Coronary artery (tissue), 2 donors: ENCODE data around the gene ATXN1.

Experiments used
- DNase-seq: peaks from one replicate; pipeline ENCODE4 v3.0.0-alpha.2; 2017; ENCODE audit warnings: low spot score
- H3K27ac ChIP-seq, 2 donors: fragments of 200-600 bp; sonication (generic); one replicate each; pipeline ENCODE4 v1.5.1; 2016 to 2019
- H3K4me3 ChIP-seq: fragments of 200-600 bp; sonication (generic); 2 replicates; pipeline ENCODE4 v1.5.1; 2016; ENCODE audit warnings: mild to moderate bottlenecking, moderate library complexity
- TF ChIP-seq, protein P1 (sequence below): fragments of 200-600 bp; sonication (generic); IDR thresholded peaks from one replicate; pipeline ENCODE4 v1.5.1; 2019; ENCODE audit warnings: antibody characterized with exemption

The ATXN1 gene

DNA sequence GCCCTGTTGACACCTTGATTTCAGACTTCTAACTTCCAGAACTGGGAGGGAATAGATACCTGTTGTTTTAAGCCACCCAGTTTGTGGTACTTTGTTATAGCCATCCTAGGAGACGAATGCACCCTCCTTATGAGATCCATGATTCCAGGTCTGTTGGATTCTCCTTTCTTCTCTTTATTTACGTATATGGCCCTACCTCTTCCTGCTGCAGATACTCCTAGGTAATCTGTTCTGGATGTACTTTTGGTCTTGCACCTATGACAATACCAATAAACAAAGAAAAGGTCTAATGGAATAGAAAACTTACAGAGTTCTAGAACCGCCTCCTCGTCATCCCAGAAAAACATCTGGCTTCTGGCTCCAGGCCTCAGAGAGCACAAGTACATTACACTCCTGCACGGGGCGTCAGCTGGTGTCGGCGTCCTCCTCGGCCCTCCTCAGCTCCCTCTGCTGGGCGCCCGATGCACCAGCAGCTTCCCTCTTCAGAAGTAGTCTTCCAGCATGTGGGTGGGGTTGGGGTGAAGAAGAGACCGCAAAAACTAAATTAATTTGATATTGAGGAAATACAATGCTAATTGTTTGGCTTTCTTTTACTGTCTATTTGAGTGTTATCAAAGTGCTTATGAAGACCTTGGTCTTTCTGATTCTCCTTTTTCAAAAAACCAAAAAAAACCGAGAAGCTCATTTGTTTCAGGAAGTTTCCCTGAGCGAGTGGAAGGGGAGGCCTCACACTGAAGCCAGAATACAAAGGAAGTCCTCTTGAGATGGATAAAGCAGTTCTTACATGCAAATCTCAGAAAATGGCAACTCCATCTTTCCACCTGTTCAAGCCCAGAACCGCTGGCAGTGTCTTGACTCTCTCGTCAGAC, 9.7 kb upstream of the ATXN1 start:
- peak; percentile 83 for DNase-seq
- TF ChIP-seq, protein P1, sequence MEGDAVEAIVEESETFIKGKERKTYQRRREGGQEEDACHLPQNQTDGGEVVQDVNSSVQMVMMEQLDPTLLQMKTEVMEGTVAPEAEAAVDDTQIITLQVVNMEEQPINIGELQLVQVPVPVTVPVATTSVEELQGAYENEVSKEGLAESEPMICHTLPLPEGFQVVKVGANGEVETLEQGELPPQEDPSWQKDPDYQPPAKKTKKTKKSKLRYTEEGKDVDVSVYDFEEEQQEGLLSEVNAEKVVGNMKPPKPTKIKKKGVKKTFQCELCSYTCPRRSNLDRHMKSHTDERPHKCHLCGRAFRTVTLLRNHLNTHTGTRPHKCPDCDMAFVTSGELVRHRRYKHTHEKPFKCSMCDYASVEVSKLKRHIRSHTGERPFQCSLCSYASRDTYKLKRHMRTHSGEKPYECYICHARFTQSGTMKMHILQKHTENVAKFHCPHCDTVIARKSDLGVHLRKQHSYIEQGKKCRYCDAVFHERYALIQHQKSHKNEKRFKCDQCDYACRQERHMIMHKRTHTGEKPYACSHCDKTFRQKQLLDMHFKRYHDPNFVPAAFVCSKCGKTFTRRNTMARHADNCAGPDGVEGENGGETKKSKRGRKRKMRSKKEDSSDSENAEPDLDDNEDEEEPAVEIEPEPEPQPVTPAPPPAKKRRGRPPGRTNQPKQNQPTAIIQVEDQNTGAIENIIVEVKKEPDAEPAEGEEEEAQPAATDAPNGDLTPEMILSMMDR, result no peak
- Histone ChIP-seq H3K4me3 (no peak overlapping the region), H3K27ac (peak overlapping the region in 1 of 2 donors; percentile 56)

DNA sequence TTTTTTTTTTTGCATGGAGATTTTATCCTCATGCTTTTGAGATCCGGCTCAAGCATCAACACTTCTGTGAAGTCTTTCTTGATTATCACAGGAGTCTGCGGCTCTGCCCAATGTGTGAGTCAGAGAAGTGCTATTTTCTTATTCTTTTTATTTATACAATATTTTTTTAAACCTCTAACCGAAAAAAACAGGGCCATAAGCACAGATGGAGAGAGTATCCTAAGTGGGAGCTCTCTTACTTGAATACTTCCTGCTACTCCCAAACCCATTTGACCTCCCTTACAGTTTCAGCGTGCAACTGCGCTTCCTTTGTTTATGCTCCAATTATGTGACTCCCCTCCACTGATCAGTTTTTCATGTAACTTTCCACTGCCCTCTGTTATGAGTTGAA, 8.7 kb upstream of the ATXN1 start:
- no peak for DNase-seq
- TF ChIP-seq, protein P1, result no peak
- peak overlapping the region; percentile 21 to 56 for H3K27ac ChIP-seq
- no peak overlapping the region for H3K4me3 ChIP-seq

GRCh38 chr6:16769131-16769985, 8.1 kb upstream of the ATXN1 start:
- DNase-seq, result no peak
- TF ChIP-seq, protein P1, result no peak
- peak overlapping the region; percentile 0 for H3K4me3 ChIP-seq
- H3K27ac ChIP-seq, result peak overlapping the region; percentile 50 to 60

DNA sequence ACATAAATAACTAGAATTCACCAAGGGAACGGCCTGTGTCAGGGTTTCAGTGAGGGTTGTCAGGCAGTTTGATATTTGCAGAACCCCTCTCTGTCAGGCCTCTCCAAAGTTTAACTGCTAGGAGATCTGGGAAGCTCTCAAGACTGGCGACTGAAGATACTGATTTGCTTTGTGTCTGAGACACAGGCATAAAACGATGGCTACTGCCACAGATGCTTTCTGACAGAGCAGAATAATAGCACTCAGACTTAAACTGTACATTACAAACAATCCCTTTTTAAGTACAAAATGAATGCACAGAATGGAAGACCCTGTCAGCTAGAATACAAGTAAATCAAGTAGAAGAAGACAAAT, 7.2 kb upstream of the ATXN1 start:
- TF ChIP-seq, protein P1, result no peak
- H3K4me3 ChIP-seq, result no peak overlapping the region
- H3K27ac ChIP-seq, result peak overlapping the region in 1 of 2 donors; percentile 60
- no peak for DNase-seq

GRCh38 chr6:16767765-16768476, 6.7 kb upstream of the ATXN1 start:
- H3K27ac ChIP-seq, result peak overlapping the region in 1 of 2 donors; percentile 60

More at GRCh38 chr6:16767765-16768476, 6.7 kb upstream of the ATXN1 start:
- DNase-seq, result no peak
- TF ChIP-seq, protein P1, result no peak
- no peak overlapping the region for H3K4me3 ChIP-seq
